COLO668 (cell line): ENCODE measurements around the gene SMARCC1.

Experiments
- DNase-seq: peaks from one replicate; lab custom pipeline; 2025; ENCODE audit not compliant: unreplicated experiment; lab: John Stamatoyannopoulos, UW

SMARCC1 gene

GRCh38 chr3:47592066-47592795, 189.5 kb downstream of the SMARCC1 start:
- no peak for DNase-seq

- DNase-seq, result no peak
Observed at GRCh38 chr3:47590216-47590615, 191.5 kb downstream of the SMARCC1 start.

- DNase-seq, result no peak
Observed at GRCh38 chr3:47588587-47588986, 193.1 kb downstream of the SMARCC1 start.

GRCh38 chr3:47588053-47588452, 193.6 kb downstream of the SMARCC1 start:
- no peak for DNase-seq

GRCh38 chr3:47586746-47587145, 194.9 kb downstream of the SMARCC1 start:
- DNase-seq, result no peak

GRCh38 chr3:47583320-47584075, 198.2 kb downstream of the SMARCC1 start:
- no peak for DNase-seq

- DNase-seq, result no peak
Observed at GRCh38 chr3:47581835-47582234, 199.9 kb downstream of the SMARCC1 start.

- DNase-seq, result no peak
Observed at GRCh38 chr3:47581422-47581821, 200.3 kb downstream of the SMARCC1 start.

GRCh38 chr3:47580481-47580880, 201.2 kb downstream of the SMARCC1 start:
- no peak for DNase-seq

GRCh38 chr3:47579875-47580274, 201.8 kb downstream of the SMARCC1 start:
- DNase-seq, result no peak

GRCh38 chr3:47578691-47579632, 202.7 kb downstream of the SMARCC1 start, which contains the start of gene CSPG5:
TSS of gene CSPG5 (minus strand) at chr3:47578865. CDS start at chr3:47578693, 172 bp downstream.
- peak; percentile 53 for DNase-seq

- DNase-seq, result peak; percentile 5
Observed at GRCh38 chr3:47578119-47578632, 203.5 kb downstream of the SMARCC1 start.

GRCh38 chr3:47577583-47578118, 204.0 kb downstream of the SMARCC1 start:
- peak; percentile 5 for DNase-seq

- DNase-seq, result no peak
Observed at GRCh38 chr3:47573190-47574172, 208.2 kb downstream of the SMARCC1 start.

- DNase-seq, result peak; percentile 9
Observed at GRCh38 chr3:47571391-47572175, 210.1 kb downstream of the SMARCC1 start.

- no peak for DNase-seq
Observed at GRCh38 chr3:47568901-47569300, 212.8 kb downstream of the SMARCC1 start.

GRCh38 chr3:47567149-47567548, 214.5 kb downstream of the SMARCC1 start:
- DNase-seq, result no peak

- no peak for DNase-seq
Observed at GRCh38 chr3:47566667-47567066, 215.0 kb downstream of the SMARCC1 start.
